GM21526 (cell line): ENCODE results near the gene BICC1.

ENCODE experiments used
- ATAC-seq: cut with Tn5 transposase; IDR thresholded peaks from one replicate; pipeline ENCODE4 v1.9.1; 2021; ENCODE audit warnings: moderate library complexity; ENCODE audit not compliant: unreplicated experiment, low FRiP score

Gene BICC1

GRCh38 chr10:58696736-58697135 is 184.1 kb downstream of the BICC1 start:
- no peak for ATAC-seq

DNA sequence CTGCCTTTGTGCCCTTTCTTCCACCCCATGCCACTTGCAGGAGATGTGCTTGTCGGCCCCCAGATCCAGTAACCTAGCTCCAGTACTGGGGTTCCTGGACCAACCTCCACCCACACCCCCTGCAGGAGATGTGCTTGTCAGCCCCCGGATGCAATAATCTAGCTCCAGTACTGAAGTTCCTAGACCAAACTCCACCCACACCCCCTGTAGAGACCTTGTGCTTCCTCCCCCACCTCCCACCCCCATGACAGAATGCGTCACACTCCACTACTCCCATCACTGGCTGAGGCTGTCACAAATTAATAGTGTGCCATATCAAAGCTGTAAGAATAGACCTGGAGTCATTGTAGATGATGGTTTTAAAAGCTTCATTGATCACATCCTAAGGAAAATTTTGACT is 185.0 kb downstream of the BICC1 start:
- ATAC-seq = no peak

- no peak for ATAC-seq
Measured at GRCh38 chr10:58698777-58699356, 186.2 kb downstream of the BICC1 start.

DNA sequence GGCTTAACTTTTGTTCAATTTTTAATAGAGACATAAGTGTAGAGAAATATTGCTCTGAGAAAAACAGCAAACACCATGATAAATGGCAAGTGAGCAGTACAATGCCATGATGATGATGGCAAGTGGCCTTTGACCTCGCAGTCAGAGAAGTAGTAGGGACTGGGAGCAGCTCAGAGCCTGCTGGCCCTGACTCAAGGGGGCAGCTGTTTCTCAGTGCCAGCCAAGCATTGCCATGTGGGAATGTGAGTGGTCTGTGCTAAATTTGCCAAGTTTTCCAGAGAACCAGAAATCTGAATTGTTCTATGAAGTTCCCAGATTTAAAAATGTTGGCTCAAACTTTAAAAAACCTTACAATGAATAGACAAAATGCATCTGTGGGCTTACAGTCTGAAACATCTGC is 187.9 kb downstream of the BICC1 start:
- no peak for ATAC-seq

GRCh38 chr10:58701405-58702135 is 188.9 kb downstream of the BICC1 start:
- ATAC-seq = no peak

DNA sequence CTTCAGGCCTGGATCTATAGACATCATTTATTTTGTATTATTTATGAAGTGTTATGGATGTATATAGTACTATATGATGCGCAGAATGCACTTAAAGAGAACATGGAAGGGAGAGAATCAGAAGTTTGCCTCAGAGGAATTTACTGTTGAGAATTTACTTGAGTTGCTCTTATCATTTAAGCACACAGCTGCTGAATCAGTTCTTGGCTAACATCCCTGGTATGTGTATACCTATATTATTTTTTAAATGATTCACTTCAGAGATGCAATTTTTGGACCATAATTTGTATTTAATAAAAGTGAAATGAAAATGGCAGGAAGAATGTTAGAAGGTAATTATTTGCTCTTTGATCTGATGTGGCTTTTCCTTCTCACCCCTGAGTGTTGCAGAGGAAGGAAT is 191.6 kb downstream of the BICC1 start:
- no peak for ATAC-seq

DNA sequence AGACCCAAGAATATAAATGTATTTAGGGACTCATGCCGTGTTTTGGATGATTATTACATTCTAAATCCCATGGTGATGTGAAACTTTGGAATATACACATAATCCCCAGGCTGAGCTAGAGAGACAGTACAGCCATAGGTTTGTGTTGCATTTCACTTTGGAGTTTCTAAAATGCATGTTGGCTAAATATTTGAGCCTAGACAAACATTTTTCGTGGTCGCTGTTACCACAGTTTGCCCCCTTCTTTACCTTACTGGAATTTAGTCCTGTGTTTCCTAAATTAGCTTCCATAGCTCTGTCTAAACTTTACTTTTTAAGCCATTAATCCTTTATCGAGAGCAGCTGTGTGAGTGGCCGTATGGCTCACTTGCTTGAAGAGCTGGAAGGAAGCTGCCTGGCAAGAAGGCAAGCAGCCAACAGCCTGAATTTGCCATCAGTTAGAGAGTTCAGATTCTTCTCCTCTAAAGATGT is 192.0 kb downstream of the BICC1 start:
- ATAC-seq = no peak

- ATAC-seq = no peak
Measured at GRCh38 chr10:58706836-58707235, 194.2 kb downstream of the BICC1 start.

DNA sequence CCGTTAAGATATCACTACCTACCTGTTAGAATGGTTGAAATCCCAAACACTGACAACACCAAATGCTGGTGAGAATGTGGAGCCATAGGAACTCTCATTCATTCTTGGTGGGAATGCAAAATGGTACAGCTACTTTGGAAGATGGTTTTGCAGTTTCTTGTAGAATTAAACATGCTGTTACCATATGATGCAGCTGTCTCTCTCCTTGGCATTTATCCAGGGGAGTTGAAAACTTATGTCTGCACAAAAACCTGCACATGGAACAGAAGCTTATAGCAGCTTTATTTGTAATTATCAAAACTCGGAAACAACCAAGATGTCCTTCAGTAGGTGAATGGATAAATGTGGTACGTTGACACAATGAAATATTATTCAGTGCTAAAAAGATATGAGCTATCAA is 199.5 kb downstream of the BICC1 start:
- ATAC-seq = no peak

DNA sequence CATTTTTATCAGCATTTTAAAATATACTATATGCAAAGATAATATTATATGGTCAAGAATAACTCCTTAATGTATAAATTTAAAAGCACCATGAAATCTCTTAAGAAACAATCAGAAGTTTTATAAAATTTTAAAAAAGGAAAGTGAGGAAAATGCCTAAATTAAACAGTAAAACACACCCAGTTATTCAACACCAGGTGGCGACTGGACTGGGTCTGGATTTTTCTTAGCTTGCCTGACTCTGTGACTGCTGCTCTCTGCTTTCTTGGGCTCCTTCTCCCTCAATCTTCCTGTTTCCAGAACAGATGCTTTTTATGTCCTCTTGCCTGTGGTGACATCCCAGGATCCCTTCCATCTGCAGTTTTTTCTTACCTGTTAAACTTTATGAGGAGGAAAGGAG is 200.3 kb downstream of the BICC1 start:
- no peak for ATAC-seq

DNA sequence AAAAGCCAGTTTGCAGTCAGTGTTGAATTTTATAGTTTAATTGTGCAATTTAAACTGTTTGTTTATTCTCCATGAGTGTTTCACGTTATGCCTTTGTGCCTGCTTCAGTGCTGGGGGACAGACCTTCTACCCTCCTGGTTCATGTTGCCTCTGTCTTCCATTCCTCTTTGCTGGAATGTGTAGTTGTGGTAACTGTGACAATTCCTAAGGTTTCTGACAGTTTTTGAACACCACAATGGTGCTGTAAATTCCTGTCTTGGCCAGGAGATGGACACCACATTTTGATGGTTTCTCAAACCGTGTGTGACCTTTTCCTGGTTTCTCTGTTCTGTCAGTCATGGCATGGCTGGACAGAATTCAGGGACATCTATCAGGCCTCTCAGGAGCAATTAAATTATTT is 201.7 kb downstream of the BICC1 start:
- no peak for ATAC-seq

- no peak for ATAC-seq
Measured at GRCh38 chr10:58715061-58715460, 202.4 kb downstream of the BICC1 start.

DNA sequence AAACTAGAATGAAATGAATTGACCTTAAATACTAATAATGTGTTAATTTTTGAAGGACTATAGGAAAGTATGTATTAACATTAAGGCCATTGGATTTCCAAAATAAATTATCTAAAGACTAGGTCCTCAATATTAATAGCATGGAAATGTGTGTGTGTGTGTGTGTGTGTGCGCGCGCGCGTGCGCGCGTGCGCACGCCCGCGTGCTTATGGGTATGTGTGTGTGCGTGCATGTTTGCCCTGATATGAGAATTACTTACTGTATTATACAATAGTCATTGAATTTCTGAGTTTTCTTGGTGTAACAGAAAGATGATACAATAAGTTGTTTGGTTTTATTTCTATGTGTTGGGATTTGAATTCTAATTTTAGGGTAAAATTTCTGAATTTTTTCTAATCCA is 205.9 kb downstream of the BICC1 start:
- no peak for ATAC-seq

DNA sequence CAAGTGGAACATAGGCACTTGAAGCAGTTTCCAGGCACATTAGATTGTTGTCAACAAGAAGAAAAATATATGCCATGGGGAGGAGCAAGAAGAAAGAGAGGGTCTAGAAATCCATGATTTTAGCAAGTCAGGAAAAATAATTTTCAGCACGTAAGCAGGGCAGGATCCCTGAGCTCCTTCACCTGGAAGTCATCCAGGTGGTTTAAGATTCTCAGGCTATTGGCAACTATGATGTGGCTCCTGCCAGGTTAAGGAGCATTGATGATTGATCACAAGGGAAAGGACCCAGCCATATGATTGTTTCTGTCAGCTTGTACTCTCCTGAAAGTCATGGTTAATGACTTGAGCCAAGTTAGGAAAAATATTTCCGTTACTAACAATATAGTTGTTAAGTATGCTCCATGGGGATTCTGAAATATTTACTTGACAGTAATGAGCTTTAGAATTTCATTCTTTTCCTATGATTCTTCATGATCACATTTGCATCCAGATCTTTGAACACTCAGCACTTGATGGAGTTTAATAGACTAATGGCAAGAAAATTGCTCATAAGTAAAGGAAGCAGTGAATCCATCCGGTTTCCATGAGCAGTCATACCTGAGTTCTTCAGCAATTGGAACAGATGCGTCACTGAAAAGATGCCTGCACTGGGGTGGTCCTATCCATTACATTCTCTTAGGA is 209.1 kb downstream of the BICC1 start:
- no peak for ATAC-seq

DNA sequence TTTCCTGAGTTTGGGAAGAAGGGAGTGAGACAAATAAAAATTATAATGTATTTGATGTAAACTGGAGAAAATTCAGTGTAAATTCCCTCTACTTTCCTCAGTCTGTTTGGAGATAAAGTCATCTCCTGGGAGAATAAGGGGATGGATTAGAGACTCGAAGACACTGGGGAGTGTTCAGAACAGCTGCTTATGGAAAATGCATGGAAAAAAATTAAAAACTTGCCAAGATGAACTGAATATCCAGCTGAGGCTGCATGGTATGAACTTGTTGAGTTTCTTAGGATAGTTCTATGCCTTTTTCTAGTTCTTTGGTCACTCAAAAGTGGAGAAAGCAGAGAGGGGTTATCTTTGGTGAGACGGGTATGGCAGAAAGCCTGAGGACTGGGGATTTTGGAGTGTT is 210.5 kb downstream of the BICC1 start:
- ATAC-seq = no peak

- ATAC-seq = no peak
Measured at GRCh38 chr10:58723966-58724365, 211.3 kb downstream of the BICC1 start.

DNA sequence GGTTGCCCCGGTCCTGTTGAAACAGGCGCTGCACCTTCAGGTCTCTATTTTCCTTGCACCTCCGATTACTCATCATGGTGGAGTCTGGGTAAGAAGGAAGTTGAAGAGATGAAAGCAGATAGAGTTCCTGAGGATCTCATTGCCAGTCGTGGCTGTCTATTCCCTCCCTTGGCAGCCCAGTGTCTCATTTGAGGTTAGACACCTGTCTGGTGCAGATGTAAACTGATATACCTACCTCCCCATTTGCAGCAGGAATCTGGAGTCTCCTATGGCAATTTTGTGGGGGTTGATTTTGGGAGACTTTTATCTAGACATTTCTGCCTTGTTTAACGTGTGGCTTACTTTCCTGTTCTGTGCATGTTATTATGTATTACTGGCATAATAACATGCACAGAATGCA is 212.1 kb downstream of the BICC1 start:
- no peak for ATAC-seq

- no peak for ATAC-seq
Measured at GRCh38 chr10:58725901-58726300, 213.2 kb downstream of the BICC1 start.

DNA sequence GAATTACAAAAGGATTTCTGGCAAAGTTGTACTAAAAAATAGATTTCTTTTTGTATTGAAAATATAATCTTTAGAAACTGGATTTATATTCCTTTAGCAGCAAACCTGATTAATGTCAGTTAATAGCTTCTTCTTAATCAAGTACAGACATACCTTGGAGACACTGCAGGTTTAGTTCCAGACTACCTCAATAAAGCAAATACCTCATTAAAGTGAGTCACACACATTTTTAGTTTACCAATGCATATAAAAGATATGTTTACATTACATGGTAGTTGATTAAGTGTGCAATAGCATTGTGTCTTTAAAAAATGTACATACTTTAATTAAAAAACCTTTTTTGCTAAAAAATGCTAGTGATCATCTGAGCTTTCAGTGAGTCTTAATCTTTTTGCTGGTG is 215.0 kb downstream of the BICC1 start:
- ATAC-seq = no peak

GRCh38 chr10:58731276-58731675 is 218.6 kb downstream of the BICC1 start:
- ATAC-seq = no peak

DNA sequence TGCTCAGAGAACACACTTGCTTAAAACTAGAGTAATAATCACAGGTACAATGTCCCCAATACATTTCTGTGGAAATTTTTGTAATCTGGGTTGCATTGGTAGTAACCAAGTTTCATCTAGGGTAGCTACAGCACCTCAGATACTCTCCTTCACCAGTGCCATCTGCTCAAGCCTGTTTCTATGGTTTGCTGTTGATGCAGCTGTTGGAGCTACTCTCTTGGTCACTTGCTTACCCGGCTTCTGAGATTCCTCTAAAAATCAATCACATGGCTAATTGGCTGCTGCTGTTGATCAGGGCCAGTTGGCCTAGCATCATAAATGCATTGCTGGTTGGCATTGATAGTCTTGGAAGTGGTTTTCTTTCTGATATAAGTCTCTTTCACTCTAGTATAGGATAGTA is 220.8 kb downstream of the BICC1 start:
- no peak for ATAC-seq

- ATAC-seq = no peak
Measured at GRCh38 chr10:58734116-58734515, 221.4 kb downstream of the BICC1 start.
